RWPE2 (cell line): Measurements from ENCODE around the gene PALD1.

ENCODE experiments used
- ATAC-seq: fragments of 200-7000 bp; cut with Tn5 transposase; 3 replicates; pipeline ENCODE4 v1.9.1; 2021; ENCODE audit warnings: low read depth
- DNase-seq: peaks from one replicate; pipeline ENCODE4 v3.0.0-alpha.2; 2020; ENCODE audit warnings: low spot score
- H3K27ac ChIP-seq: fragments of 450-650 bp; 2 replicates; pipeline ENCODE4 v1.5.1; 2017; ENCODE audit warnings: mild to moderate bottlenecking; ENCODE audit not compliant: poor library complexity, severe bottlenecking
- H3K27me3 ChIP-seq: fragments of 250-450 bp; sonication (Bioruptor Pico); 2 replicates; pipeline ENCODE4 v1.5.1; 2021; ENCODE audit warnings: mild to moderate bottlenecking, moderate library complexity; ENCODE audit not compliant: insufficient read depth, poor library complexity, severe bottlenecking
- H3K36me3 ChIP-seq: fragments of 250-450 bp; sonication (Bioruptor Pico); 2 replicates; pipeline ENCODE4 v1.5.1; 2020; ENCODE audit warnings: low read depth, mild to moderate bottlenecking, moderate library complexity
- H3K4me1 ChIP-seq: fragments of 250-450 bp; sonication (Bioruptor Pico); 2 replicates; pipeline ENCODE4 v1.5.1; 2021; ENCODE audit warnings: mild to moderate bottlenecking, moderate library complexity; ENCODE audit not compliant: insufficient read depth, poor library complexity, severe bottlenecking
- H3K4me3 ChIP-seq: fragments of 250-450 bp; sonication (Bioruptor Pico); 2 replicates; pipeline ENCODE4 v1.5.1; 2021; ENCODE audit warnings: mild to moderate bottlenecking, moderate library complexity; ENCODE audit not compliant: severe bottlenecking
- H3K9me3 ChIP-seq: fragments of 250-450 bp; sonication (Bioruptor Pico); 2 replicates; pipeline ENCODE4 v1.5.1; 2021; ENCODE audit warnings: mild to moderate bottlenecking, moderate library complexity; ENCODE audit not compliant: severe bottlenecking
- TF ChIP-seq, protein P1 (sequence below): fragments of 450-650 bp; IDR thresholded peaks from one replicate; pipeline ENCODE4 v1.5.1; 2017; ENCODE audit warnings: mild to moderate bottlenecking, moderate library complexity; ENCODE audit not compliant: poor library complexity, severe bottlenecking

Gene PALD1

GRCh38 chr10:70596110-70596798 lies 117.7 kb downstream of the PALD1 start:
- DNase-seq, result no peak
- Histone ChIP-seq H3K4me3 (no peak overlapping the region), H3K27me3 (no peaks in the 10 kb centered on the region), H3K36me3 (no peaks in the 10 kb centered on the region), H3K9me3 (no peaks in the 10 kb centered on the region), H3K4me1 (no peaks in the 10 kb centered on the region), H3K27ac (no peak overlapping the region)
- TF ChIP-seq, protein P1, sequence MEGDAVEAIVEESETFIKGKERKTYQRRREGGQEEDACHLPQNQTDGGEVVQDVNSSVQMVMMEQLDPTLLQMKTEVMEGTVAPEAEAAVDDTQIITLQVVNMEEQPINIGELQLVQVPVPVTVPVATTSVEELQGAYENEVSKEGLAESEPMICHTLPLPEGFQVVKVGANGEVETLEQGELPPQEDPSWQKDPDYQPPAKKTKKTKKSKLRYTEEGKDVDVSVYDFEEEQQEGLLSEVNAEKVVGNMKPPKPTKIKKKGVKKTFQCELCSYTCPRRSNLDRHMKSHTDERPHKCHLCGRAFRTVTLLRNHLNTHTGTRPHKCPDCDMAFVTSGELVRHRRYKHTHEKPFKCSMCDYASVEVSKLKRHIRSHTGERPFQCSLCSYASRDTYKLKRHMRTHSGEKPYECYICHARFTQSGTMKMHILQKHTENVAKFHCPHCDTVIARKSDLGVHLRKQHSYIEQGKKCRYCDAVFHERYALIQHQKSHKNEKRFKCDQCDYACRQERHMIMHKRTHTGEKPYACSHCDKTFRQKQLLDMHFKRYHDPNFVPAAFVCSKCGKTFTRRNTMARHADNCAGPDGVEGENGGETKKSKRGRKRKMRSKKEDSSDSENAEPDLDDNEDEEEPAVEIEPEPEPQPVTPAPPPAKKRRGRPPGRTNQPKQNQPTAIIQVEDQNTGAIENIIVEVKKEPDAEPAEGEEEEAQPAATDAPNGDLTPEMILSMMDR, result no peak
- ATAC-seq, result no peak

- no peak for DNase-seq
- Histone ChIP-seq H3K27me3 (no peaks in the 10 kb centered on the region), H3K4me1 (no peaks in the 10 kb centered on the region), H3K36me3 (no peaks in the 10 kb centered on the region), H3K27ac (no peak overlapping the region), H3K9me3 (no peaks in the 10 kb centered on the region), H3K4me3 (no peak overlapping the region)
- TF ChIP-seq, protein P1, result no peak
- ATAC-seq, result no peak
Observed at GRCh38 chr10:70596860-70597809, 118.6 kb downstream of the PALD1 start.

GRCh38 chr10:70597856-70598815 lies 119.6 kb downstream of the PALD1 start:
- no peak for DNase-seq
- no peaks in the 10 kb centered on the region for H3K4me1 ChIP-seq
- ATAC-seq, result no peak
- no peaks in the 10 kb centered on the region for H3K9me3 ChIP-seq
- H3K27ac ChIP-seq, result no peak overlapping the region
- TF ChIP-seq, protein P1, result no peak
- no peaks in the 10 kb centered on the region for H3K27me3 ChIP-seq
- H3K36me3 ChIP-seq, result no peaks in the 10 kb centered on the region
- no peak overlapping the region for H3K4me3 ChIP-seq

- TF ChIP-seq, protein P1, result no peak
- H3K9me3 ChIP-seq, result no peaks in the 10 kb centered on the region
- no peak for ATAC-seq
- H3K4me1 ChIP-seq, result no peaks in the 10 kb centered on the region
- H3K4me3 ChIP-seq, result no peak overlapping the region
- no peak for DNase-seq
- no peaks in the 10 kb centered on the region for H3K27me3 ChIP-seq
- no peaks in the 10 kb centered on the region for H3K36me3 ChIP-seq
- no peak overlapping the region for H3K27ac ChIP-seq
Observed at GRCh38 chr10:70598857-70599295, 120.3 kb downstream of the PALD1 start.
